ENCODE measurements around the gene FOSL1.

The FOSL1 gene

GRCh38 chr11:65944191-65944590 is 44.0 kb upstream of the FOSL1 start:
- TF ChIP-seq, protein P1, sequence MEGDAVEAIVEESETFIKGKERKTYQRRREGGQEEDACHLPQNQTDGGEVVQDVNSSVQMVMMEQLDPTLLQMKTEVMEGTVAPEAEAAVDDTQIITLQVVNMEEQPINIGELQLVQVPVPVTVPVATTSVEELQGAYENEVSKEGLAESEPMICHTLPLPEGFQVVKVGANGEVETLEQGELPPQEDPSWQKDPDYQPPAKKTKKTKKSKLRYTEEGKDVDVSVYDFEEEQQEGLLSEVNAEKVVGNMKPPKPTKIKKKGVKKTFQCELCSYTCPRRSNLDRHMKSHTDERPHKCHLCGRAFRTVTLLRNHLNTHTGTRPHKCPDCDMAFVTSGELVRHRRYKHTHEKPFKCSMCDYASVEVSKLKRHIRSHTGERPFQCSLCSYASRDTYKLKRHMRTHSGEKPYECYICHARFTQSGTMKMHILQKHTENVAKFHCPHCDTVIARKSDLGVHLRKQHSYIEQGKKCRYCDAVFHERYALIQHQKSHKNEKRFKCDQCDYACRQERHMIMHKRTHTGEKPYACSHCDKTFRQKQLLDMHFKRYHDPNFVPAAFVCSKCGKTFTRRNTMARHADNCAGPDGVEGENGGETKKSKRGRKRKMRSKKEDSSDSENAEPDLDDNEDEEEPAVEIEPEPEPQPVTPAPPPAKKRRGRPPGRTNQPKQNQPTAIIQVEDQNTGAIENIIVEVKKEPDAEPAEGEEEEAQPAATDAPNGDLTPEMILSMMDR (conservative IDR thresholded peaks at IDR 0.05): no peak
- no peak overlapping the region for H3K27ac ChIP-seq

DNA sequence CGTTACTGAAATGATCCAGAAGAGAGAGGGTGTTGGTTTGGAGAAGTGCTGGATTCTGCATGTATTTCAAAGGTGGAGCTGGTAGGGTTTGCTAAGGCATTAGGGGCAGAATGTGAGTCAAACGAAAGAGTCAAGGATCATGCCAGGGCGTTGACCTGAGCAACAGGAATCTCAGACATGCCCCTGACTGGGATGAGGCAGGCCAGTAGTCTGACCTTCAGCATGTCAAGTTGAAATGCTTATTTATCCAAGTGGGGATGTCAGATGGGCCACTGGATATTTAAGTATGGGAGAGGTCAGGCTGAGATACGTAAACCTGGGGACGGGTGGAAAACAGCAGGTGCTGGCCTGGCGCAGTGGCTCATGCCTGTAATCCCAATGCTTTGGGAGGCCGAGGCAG is 42.3 kb upstream of the FOSL1 start:
- no peak overlapping the region for H3K27ac ChIP-seq
- TF ChIP-seq, protein P1 (conservative IDR thresholded peaks at IDR 0.05): no peak

DNA sequence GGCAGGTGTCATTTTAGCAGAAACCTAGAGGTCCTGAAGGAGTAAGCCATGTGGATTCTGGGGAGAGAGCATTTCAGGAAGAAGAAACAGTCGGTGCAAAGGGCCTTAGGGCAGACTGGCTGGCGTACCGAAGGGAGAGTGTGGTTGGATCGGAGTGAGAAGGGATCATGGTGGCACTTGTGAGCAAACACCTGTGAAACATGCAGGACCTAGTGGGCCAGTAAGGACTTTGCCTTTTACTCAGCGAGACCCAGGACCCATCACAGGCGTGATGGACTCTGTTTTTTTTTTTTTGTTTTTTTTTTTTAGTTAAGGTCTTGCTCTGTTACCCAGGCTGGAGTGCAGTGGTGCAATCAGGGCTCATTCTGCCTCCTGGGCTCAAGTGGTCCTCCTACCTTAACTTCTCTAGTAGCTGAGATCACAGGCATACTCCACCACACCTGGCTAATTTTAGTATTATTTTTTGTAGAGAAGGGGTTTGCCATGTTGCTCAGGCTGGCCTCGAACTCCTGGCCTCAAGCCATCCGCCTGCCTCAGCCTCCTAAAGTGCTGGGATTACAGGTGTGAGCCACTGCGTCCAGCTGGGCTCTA is 41.6 kb upstream of the FOSL1 start:
- TF ChIP-seq, protein P1 (conservative IDR thresholded peaks at IDR 0.05): no peak
- H3K27ac ChIP-seq: no peak overlapping the region

DNA sequence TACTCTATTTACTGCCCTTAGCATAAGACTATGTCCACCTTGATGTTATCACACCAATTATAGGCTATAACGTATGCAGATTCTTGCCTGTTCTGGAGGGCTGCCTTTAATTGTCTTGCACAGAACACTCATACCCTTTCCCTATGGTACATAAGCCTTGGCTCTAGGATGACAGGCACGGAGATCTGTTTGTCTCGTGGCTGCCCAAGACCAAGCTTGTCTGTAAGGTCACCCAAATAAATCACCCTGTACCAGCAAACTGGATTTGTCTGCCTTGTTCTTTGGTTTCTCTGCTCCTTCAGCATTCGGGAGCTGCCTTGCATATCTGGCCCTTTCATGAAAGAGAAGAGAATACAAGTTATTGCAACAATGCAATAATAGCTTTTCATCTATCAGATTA is 37.6 kb upstream of the FOSL1 start:
- no peak overlapping the region for H3K27ac ChIP-seq
- TF ChIP-seq, protein P1 (conservative IDR thresholded peaks at IDR 0.05): no peak

DNA sequence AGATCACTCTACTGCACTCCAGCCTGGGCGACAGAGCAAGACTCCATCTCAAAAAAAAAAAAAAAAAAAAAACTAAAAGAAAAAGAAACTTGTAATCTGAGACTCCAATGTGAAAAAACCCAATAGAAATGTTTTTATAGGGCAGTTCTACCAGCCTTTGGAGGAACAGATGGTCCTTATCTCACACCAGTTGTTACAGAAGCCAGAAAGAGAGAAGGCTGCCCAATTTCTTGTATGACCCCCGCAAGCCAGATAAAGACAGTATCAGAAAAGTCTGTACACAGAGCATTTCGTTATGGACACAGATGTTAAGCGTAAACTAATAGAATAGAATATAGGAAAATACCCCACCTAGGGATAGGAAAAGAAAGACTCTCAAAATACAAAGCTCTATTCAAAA is 33.8 kb upstream of the FOSL1 start:
- TF ChIP-seq, protein P1 (conservative IDR thresholded peaks at IDR 0.05): no peak
- no peak overlapping the region for H3K27ac ChIP-seq

DNA sequence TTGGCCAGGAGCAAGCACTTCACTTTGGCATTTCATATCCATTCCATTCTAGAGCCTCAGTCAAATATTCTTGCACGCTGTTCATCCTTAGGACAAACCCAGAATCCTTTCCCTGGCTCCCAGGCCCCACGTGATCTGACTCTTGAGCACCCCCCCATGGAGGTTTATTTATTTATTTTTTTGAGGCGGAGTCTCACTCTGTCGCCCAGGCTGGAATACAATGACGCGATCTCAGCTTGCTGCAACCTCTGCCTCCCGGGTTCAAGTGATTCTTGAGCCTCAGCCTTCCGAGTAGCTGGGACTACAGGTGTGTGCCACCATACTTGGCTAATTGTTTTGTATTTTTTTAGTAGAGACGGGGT is 32.4 kb upstream of the FOSL1 start:
- TF ChIP-seq, protein P1 (conservative IDR thresholded peaks at IDR 0.05): peak; percentile 26

DNA sequence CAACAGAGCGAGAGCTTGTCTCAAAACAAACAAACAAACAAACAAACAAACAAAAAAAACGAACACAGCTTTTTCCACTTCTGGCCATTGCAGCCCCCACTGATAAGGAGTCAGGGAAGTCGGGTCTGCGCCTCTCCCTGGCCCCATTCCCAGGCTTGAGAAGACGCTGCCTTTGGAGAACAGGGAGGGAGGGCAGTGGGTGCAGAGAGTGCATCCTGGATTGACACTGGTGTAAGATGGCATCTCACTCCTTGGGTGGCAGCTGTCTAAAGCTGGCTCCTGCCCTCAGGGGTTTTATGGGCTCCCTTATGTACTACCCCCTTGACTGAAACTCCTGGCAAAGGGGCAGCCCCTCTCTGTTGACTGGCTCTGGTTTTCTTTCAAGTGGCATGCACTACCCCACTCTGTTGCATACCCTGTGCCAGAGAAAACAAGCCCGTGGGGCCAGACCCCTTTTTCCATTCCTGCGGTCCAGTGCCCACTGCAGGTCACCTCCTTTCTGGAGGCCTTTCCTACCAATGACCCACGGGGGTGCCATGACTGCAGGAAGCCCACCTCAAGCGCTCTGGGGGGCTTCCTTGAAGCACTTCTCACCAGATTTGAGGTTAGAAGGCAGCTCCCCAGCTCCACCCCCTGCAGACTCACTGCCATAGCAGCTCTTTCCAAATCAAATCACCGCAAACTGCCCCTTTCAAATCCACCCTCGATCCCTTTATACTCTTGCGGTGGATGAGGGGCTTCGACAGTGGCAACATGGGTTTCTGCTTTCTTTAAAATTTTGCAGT is 31.8 kb upstream of the FOSL1 start:
- H3K27ac ChIP-seq: no peak overlapping the region

More for the DNA sequence above, 32.4 kb upstream of the FOSL1 start:
- no peak overlapping the region for H3K27ac ChIP-seq

More for the DNA sequence above, 31.8 kb upstream of the FOSL1 start:
- TF ChIP-seq, protein P1 (conservative IDR thresholded peaks at IDR 0.05): no peak

Data from VCaP (cell line).